Peyer's patch (tissue), 4 donors: Measurements from ENCODE around the gene PRG3.

Experiments
- POLR2A ChIP-seq, 2 donors: fragments of 450-650 bp; IDR thresholded peaks; one replicate each; pipeline ENCODE4 v1.5.1; 2017; ENCODE audit warnings: antibody characterized with exemption in 2 of 2, mild to moderate bottlenecking in 2 of 2, moderate library complexity in 2 of 2
- TF ChIP-seq, protein P1 (sequence below), 6 experiments: fragments of 450-650 bp in 4 of 6; fragments of 200-600 bp in 2 of 6; sonication (generic) in 1 of 6; IDR thresholded peaks; one replicate each; pipeline ENCODE4 v1.5.1; 2017 to 2019; ENCODE audit warnings: antibody characterized with exemption in 6 of 6, mild to moderate bottlenecking in 3 of 6, moderate library complexity in 1 of 6

DNA sequence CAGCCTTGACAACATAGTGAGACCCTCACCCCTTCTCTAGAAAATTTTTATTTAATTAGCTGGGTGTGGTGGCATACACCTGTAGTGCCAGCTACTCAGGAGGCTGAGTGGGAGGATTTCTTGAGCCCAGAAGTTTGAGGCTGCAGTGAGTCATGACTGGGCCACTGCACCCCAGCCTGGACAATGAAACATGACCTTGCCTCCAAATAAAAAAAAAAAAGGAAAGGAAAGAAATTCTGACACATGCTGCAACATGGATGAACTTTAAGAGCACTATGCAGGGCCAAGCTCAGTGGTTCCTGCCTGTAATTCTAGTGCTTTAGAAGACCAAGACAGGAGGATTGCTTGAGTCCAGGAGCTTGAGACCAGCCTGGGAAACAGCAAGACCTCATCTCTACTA is 37.2 kb upstream of the PRG3 start:
- TF ChIP-seq, protein P1, sequence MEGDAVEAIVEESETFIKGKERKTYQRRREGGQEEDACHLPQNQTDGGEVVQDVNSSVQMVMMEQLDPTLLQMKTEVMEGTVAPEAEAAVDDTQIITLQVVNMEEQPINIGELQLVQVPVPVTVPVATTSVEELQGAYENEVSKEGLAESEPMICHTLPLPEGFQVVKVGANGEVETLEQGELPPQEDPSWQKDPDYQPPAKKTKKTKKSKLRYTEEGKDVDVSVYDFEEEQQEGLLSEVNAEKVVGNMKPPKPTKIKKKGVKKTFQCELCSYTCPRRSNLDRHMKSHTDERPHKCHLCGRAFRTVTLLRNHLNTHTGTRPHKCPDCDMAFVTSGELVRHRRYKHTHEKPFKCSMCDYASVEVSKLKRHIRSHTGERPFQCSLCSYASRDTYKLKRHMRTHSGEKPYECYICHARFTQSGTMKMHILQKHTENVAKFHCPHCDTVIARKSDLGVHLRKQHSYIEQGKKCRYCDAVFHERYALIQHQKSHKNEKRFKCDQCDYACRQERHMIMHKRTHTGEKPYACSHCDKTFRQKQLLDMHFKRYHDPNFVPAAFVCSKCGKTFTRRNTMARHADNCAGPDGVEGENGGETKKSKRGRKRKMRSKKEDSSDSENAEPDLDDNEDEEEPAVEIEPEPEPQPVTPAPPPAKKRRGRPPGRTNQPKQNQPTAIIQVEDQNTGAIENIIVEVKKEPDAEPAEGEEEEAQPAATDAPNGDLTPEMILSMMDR (IDR thresholded peaks at IDR 0.05) = no peak
- TF ChIP-seq POLR2A (IDR thresholded peaks at IDR 0.05) = no peak
